ENCODE measurements around the gene UBASH3B.
A peak's percentile ranks its signal among the peaks of the same experiment; 100 is the strongest.
"Not testable (repeated sequence)": the region's sequence is repeated elsewhere in the genome, so short reads cannot be mapped to it uniquely, and the experiment has no call there.

The UBASH3B gene

GRCh38 chr11:122729139-122729538 lies 73.6 kb downstream of the UBASH3B start:
- H3K4me1 Mint-ChIP-seq (ENCODE audit: low read depth) = peaks cover 59% of the 10 kb centered on the region
- no peaks in the 10 kb centered on the region for H3K9me3 Mint-ChIP-seq
- H3K27me3 Mint-ChIP-seq = no peaks in the 10 kb centered on the region
- peaks cover 6% of the 10 kb centered on the region for H3K36me3 Mint-ChIP-seq (ENCODE audit: low read depth)
- no peak overlapping the region for H3K4me3 Mint-ChIP-seq
- intact Hi-C loops (cut with micrococcal nuclease) = no loop called here
- H3K27ac Mint-ChIP-seq = no peak overlapping the region

DNA sequence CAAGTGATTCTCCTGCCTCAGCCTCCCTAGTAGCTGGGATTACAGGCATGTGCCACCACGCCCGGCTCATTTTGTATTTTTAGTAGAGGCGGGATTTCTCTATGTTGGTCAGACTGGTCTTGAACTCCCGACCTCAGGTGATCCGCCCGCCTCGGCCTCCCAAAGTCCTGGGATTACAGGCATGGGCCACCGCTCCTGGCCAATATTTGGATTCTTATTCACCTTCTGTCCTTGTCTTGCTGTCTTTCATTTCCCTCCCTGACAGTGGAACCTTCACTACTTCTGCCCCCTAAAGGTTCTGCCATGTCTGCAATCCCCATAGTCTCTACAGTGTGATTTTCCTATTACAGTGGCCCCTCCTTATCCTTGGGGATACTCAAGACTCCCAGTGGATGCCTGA lies 75.2 kb downstream of the UBASH3B start:
- H3K4me3 Mint-ChIP-seq; H3K9me3 Mint-ChIP-seq; H3K36me3 Mint-ChIP-seq (ENCODE audit: low read depth); intact Hi-C loops (cut with micrococcal nuclease); H3K27me3 Mint-ChIP-seq: not testable (repeated sequence)
- Mint-ChIP-seq H3K27ac (peak overlapping the region; percentile 47), H3K4me1 (ENCODE audit: low read depth) (peaks cover 55% of the 10 kb centered on the region)

- H3K4me1 Mint-ChIP-seq (ENCODE audit: low read depth) = peaks cover 49% of the 10 kb centered on the region
- intact Hi-C loops (cut with micrococcal nuclease) = no loop called here
- no peaks in the 10 kb centered on the region for H3K27me3 Mint-ChIP-seq
- no peak overlapping the region for H3K27ac Mint-ChIP-seq
- H3K36me3 Mint-ChIP-seq (ENCODE audit: low read depth) = peaks cover 6% of the 10 kb centered on the region
- H3K4me3 Mint-ChIP-seq = no peak overlapping the region
- no peaks in the 10 kb centered on the region for H3K9me3 Mint-ChIP-seq
These were observed 76.0 kb downstream of the UBASH3B start for GRCh38 chr11:122731500-122731913.

DNA sequence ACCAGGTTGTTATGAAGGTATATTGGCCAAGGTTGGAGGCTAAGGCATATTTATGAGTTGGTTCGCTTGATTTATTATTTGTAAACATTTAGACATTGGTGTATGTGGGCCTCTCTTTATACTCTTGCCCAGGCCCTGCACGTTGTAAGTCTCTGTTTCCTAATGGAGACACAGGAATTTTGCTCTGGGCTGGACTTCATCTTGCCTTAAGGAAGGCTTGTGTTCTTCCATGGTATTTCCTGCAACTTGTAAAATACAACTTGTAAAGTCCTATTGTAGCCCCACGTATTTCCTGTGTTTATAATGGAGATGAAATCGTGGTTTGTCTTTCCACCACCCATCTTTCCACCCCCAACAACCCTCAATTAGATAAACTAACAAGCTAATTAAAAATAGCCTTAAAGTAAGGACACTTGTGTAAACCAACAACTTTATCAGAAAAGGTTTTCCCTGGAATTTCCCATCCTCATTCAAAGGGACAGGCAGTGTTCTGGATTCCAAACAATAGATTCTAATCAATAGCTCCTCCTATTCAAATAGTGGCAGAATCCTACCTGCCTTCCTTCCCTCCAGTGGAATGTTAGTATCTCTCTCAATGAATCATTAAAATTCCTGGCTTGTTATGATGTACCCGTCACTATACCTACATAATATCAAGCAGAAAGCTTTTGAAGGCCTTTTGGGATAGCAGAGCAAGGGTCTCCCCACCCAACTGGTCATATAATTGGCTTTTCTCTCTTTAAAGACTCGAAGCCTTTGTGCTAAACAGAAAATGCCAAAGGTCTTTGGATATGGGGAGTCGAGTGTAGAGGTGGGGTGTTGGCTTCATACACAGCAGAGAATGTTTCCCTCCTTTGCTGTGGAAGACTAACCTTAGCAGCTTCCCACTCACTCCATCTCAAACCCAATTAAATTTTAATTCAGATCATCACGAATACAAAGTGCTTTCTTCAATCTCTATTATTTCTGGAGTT lies 77.1 kb downstream of the UBASH3B start:
- H3K4me3 Mint-ChIP-seq = no peak overlapping the region
- peaks cover 38% of the 10 kb centered on the region for H3K4me1 Mint-ChIP-seq (ENCODE audit: low read depth)
- H3K27ac Mint-ChIP-seq = peak overlapping the region; percentile 25
- intact Hi-C loops (cut with micrococcal nuclease) = no loop called here
- H3K27me3 Mint-ChIP-seq = no peaks in the 10 kb centered on the region
- H3K9me3 Mint-ChIP-seq = no peaks in the 10 kb centered on the region
- peaks cover 6% of the 10 kb centered on the region for H3K36me3 Mint-ChIP-seq (ENCODE audit: low read depth)

DNA sequence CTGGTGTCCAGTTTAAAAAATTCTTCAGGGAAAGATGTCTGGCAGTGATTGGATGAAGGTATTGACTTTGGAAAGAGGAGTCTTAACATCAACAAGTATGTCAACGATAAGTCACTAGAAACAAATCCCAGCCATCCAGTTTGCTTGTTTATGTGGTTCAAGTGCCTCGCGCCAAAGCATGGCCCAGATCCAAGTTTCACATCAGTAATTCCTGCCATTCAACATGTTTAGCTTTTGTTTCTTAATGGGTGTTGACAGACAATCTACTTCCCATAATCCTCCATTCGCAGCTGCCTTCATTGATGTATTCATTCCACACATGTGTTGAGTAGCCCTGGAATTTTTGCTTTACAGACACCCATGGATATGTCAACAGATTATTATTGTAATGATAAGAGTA lies 77.8 kb downstream of the UBASH3B start:
- H3K4me3 Mint-ChIP-seq = no peak overlapping the region
- peaks cover 36% of the 10 kb centered on the region for H3K4me1 Mint-ChIP-seq (ENCODE audit: low read depth)
- intact Hi-C loops (cut with micrococcal nuclease) = no loop called here
- H3K27me3 Mint-ChIP-seq = no peaks in the 10 kb centered on the region
- no peaks in the 10 kb centered on the region for H3K9me3 Mint-ChIP-seq
- peaks cover 6% of the 10 kb centered on the region for H3K36me3 Mint-ChIP-seq (ENCODE audit: low read depth)
- peak overlapping the region; percentile 25 for H3K27ac Mint-ChIP-seq

DNA sequence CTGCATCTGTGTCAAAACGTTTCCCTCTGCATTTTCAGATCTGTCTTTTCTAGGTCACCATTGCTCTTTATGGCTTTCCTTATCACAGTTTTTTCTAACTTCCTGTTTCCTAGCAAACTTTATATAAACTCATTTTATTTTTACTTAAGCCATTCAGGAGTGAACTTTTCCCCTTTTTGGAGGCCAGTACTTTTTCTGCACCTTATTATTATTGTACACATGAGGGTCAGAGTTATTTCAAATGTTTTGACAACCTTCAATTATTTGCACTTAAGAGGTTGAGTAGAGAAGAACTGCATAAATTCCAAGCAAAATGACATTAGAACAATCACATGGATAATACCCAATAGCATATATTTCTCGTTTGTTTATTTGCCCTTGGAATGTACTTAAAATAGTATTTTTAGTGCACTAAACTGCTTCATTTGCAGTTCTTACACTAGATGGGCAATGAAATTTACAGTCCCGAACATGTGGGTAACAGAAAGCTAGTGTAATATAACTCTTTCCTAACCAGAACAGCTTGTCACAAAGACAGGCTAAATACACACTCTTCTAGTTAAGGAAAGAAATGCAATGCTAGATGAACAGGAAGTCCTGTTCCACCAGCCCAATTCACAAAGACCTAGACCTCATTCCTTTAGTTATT lies 79.5 kb downstream of the UBASH3B start:
- intact Hi-C loops (cut with micrococcal nuclease) = no loop called here
- no peak overlapping the region for H3K27ac Mint-ChIP-seq
- H3K27me3 Mint-ChIP-seq = no peaks in the 10 kb centered on the region
- no peak overlapping the region for H3K4me3 Mint-ChIP-seq
- H3K4me1 Mint-ChIP-seq (ENCODE audit: low read depth) = peaks cover 30% of the 10 kb centered on the region
- H3K9me3 Mint-ChIP-seq = no peaks in the 10 kb centered on the region
- peaks cover 6% of the 10 kb centered on the region for H3K36me3 Mint-ChIP-seq (ENCODE audit: low read depth)

GRCh38 chr11:122737951-122738693 lies 82.6 kb downstream of the UBASH3B start:
- H3K9me3 Mint-ChIP-seq = no peaks in the 10 kb centered on the region
- no peaks in the 10 kb centered on the region for H3K36me3 Mint-ChIP-seq (ENCODE audit: low read depth)
- H3K27me3 Mint-ChIP-seq = no peaks in the 10 kb centered on the region
- no peak overlapping the region for H3K27ac Mint-ChIP-seq
- H3K4me3 Mint-ChIP-seq = no peak overlapping the region
- intact Hi-C loops (cut with micrococcal nuclease) = no loop called here
- H3K4me1 Mint-ChIP-seq (ENCODE audit: low read depth) = peaks cover 12% of the 10 kb centered on the region

DNA sequence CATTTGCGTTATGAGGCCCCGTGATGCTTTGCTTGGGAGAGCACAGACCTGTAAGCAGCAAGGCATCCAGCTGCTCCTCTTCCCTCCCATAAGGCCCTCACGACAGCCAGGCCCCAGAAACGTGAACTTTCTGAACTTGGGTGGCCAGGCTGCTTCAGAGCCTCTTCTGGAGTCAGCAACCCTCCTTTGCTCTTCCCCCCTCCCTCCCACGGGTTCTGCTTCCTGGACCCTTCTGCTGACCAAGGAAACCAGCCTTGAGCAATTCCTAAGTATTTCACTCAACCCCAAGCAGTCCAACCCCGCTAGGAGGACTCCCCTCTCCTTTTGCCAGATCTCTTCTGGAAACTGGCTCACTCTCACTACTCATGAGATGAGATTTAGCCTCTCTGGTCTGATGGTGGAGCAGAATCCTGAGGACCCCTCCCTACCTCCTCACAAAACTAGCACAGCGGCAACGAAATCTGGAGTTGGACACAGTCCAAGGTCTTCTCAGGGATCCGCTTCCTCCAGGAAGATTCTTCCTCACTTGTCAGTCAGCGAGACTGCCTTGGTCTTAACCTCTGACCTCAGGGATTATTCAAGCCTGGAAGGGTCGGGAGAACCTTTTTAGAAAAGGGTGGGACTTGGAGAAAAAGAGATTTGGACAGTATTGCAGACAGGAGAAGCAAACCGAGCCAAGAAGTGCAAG lies 86.2 kb downstream of the UBASH3B start:
- no peak overlapping the region for H3K27ac Mint-ChIP-seq
- peak overlapping the region; percentile 35 for H3K4me3 Mint-ChIP-seq
- H3K36me3 Mint-ChIP-seq (ENCODE audit: low read depth) = no peaks in the 10 kb centered on the region
- intact Hi-C loops (cut with micrococcal nuclease) = no loop called here
- no peaks in the 10 kb centered on the region for H3K9me3 Mint-ChIP-seq
- peaks cover 15% of the 10 kb centered on the region for H3K4me1 Mint-ChIP-seq (ENCODE audit: low read depth)
- no peaks in the 10 kb centered on the region for H3K27me3 Mint-ChIP-seq

DNA sequence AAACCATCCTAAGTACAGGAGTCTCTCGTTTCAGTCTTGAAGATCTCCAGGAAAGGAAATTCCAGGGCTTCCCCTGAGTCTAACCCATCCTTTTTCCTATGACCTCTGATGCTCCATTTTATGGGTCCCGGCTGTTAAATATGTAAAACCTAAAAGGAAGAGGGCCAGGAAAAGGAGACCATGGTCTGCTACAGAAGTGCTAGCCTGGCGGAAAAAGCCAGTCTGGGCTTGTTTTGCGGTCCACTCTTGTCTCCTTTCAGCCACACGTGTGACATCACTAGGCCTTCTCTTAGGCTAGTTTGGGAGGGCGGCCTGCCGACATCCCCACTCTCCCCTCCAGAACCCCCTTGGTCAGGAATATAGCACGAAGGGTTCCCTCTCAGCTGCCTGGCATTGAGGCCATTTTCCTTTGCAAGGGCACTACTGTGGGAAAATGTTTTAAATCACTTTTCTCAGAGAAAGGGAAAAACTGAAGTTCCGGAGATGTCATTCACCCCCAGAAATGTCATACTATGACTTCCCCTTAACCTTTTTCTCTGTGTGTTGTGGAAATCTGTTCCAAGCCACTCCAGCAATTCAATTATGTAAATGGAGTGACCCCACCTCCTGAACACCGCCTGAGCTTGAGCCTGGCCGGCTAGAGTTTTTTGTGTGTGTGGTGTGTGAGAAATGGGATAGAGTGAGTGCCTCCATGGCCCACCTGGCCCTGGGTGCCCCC lies 86.9 kb downstream of the UBASH3B start:
- Mint-ChIP-seq H3K9me3 (no peaks in the 10 kb centered on the region), H3K27me3 (no peaks in the 10 kb centered on the region), H3K27ac (no peak overlapping the region), H3K36me3 (ENCODE audit: low read depth) (no peaks in the 10 kb centered on the region), H3K4me3 (no peak overlapping the region), H3K4me1 (ENCODE audit: low read depth) (peaks cover 22% of the 10 kb centered on the region)
- intact Hi-C loops (cut with micrococcal nuclease) = no loop called here

GRCh38 chr11:122743097-122743741 lies 87.7 kb downstream of the UBASH3B start:
- H3K36me3 Mint-ChIP-seq (ENCODE audit: low read depth) = no peaks in the 10 kb centered on the region
- H3K9me3 Mint-ChIP-seq = no peaks in the 10 kb centered on the region
- intact Hi-C loops (cut with micrococcal nuclease) = no loop called here
- H3K4me1 Mint-ChIP-seq (ENCODE audit: low read depth) = peaks cover 30% of the 10 kb centered on the region
- no peak overlapping the region for H3K4me3 Mint-ChIP-seq
- no peak overlapping the region for H3K27ac Mint-ChIP-seq
- H3K27me3 Mint-ChIP-seq = no peaks in the 10 kb centered on the region

- H3K27ac Mint-ChIP-seq = no peak overlapping the region
- H3K9me3 Mint-ChIP-seq = no peaks in the 10 kb centered on the region
- H3K27me3 Mint-ChIP-seq = no peaks in the 10 kb centered on the region
- peaks cover 36% of the 10 kb centered on the region for H3K4me1 Mint-ChIP-seq (ENCODE audit: low read depth)
- intact Hi-C loops (cut with micrococcal nuclease) = no loop called here
- no peaks in the 10 kb centered on the region for H3K36me3 Mint-ChIP-seq (ENCODE audit: low read depth)
- no peak overlapping the region for H3K4me3 Mint-ChIP-seq
These were observed 88.4 kb downstream of the UBASH3B start for GRCh38 chr11:122743949-122744348.

DNA sequence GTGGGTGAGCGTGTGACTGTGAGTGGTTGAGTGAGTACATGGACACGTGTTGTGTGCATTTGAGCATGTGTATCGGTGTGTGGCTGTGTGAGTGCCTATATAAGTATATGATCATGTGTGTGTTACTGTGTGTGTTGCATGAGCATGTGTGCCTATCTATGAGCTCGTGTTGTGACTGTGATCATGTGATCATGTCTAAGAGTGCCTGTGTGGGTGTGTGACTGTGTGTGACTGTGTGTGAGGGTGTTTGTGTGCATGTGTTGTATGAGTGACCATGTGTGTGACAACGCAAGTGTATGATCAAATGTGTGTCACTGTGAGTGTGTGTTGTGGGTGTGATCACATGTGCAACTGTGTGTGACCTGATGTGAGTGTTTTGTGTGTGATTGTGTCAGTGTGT lies 88.8 kb downstream of the UBASH3B start:
- H3K4me3 Mint-ChIP-seq = no peak overlapping the region
- H3K27me3 Mint-ChIP-seq = no peaks in the 10 kb centered on the region
- H3K27ac Mint-ChIP-seq = no peak overlapping the region
- peaks cover 36% of the 10 kb centered on the region for H3K4me1 Mint-ChIP-seq (ENCODE audit: low read depth)
- H3K9me3 Mint-ChIP-seq = no peaks in the 10 kb centered on the region
- intact Hi-C loops (cut with micrococcal nuclease) = no loop called here
- no peaks in the 10 kb centered on the region for H3K36me3 Mint-ChIP-seq (ENCODE audit: low read depth)

- Mint-ChIP-seq H3K4me1 (ENCODE audit: low read depth) (peaks cover 39% of the 10 kb centered on the region), H3K36me3 (ENCODE audit: low read depth) (no peaks in the 10 kb centered on the region), H3K9me3 (no peaks in the 10 kb centered on the region), H3K27me3 (no peaks in the 10 kb centered on the region), H3K27ac (no peak overlapping the region), H3K4me3 (no peak overlapping the region)
- intact Hi-C loops (cut with micrococcal nuclease) = no loop called here
These were observed 89.6 kb downstream of the UBASH3B start for GRCh38 chr11:122745111-122745510.
